Measurements from ENCODE around the gene NCK1. TPM values are rescaled to one million over a fixed set of nuclear protein-coding genes. Genes with fewer than 3 reads are reported as not detected.

The NCK1 gene
- total and polyA plus RNA-seq, 2 experiments from 2014 or later = 28.4 to 28.7 TPM

- DNase-seq (ENCODE audit: low spot score) = no peak
- no peak overlapping the region for H3K4me2 ChIP-seq
- no peaks in the 10 kb centered on the region for H3K4me1 ChIP-seq (ENCODE audit: insufficient read depth)
- Mint-ChIP-seq H3K9me3 (no peaks in the 10 kb centered on the region), H3K36me3 (ENCODE audit: low read depth) (no peaks in the 10 kb centered on the region), H3K4me3 (no peak overlapping the region), H3K4me1 (peaks cover 25% of the 10 kb centered on the region), H3K27ac (no peak overlapping the region), H3K27me3 (ENCODE audit: insufficient read depth, low read depth, poor library complexity) (peaks cover 4% of the 10 kb centered on the region)
- H2AFZ ChIP-seq = no peak overlapping the region
- no peaks in the 10 kb centered on the region for H3F3A ChIP-seq (replicated peaks; ENCODE audit: low read depth)
- no peaks in the 10 kb centered on the region for H3K9me2 ChIP-seq (ENCODE audit: insufficient read depth)
- no peaks in the 10 kb centered on the region for H3K79me2 ChIP-seq (replicated peaks; ENCODE audit: insufficient read depth)
- H3K27ac ChIP-seq (ENCODE audit: low read depth) = no peak overlapping the region
- ATAC-seq = no peak
- H4K20me1 ChIP-seq (replicated peaks; ENCODE audit: insufficient read depth) = no peaks in the 10 kb centered on the region
- no peaks in the 10 kb centered on the region for H3K27me3 ChIP-seq (ENCODE audit: insufficient read depth)
- H3K36me3 ChIP-seq (ENCODE audit: insufficient read depth) = no peaks in the 10 kb centered on the region
- TF ChIP-seq ZNF462 (CRISPR knock-in tag; IDR thresholded peaks at IDR 0.05) = no peak
- TF ChIP-seq POLR2AphosphoS5 (IDR thresholded peaks at IDR 0.05; ENCODE audit: low read depth) = no peak
- no peak for TF ChIP-seq STAT1 (IDR thresholded peaks at IDR 0.05; ENCODE audit: unreplicated experiment)
- no peak for TF ChIP-seq JUNB (IDR thresholded peaks at IDR 0.05; ENCODE audit: unreplicated experiment)
- no peak for TF ChIP-seq CTCF (conservative IDR thresholded peaks at IDR 0.05; ENCODE audit: low read depth in 2 of 2)
- TF ChIP-seq ETS1 (IDR thresholded peaks at IDR 0.05) = no peak
- no peak for TF ChIP-seq NANOG (IDR thresholded peaks at IDR 0.05; ENCODE audit: borderline replicate concordance)
- H3K4me3 ChIP-seq = no peak overlapping the region
Observed at GRCh38 chr3:136954251-136954650, 92.2 kb downstream of the NCK1 start.
